Liver (tissue), 9 donors: Measurements from ENCODE around the gene NXT1. TPM values are rescaled to one million over a fixed set of nuclear protein-coding genes. Genes with fewer than 3 reads are reported as not detected.
A peak's percentile ranks its signal among the peaks of the same experiment; 100 is the strongest.

ENCODE experiments used
- DNase-seq: peaks from one replicate; pipeline ENCODE4 v3.0.0-alpha.2; 2017; ENCODE audit warnings: low spot score
- H3K27ac ChIP-seq, 2 donors: one replicate each; pipeline ENCODE4 v1.7.0; 2013; ENCODE audit warnings: inconsistent platforms in 2 of 2, low read length in 2 of 2, control low read depth in 1 of 2, low read depth in 1 of 2, mild to moderate bottlenecking in 1 of 2
- H3K27me3 ChIP-seq, 4 donors: one replicate each; pipeline versions ENCODE4 v1.6.1 to v1.7.0; 2013; ENCODE audit warnings: low read length in 3 of 4, inconsistent platforms in 1 of 4, mild to moderate bottlenecking in 1 of 4, moderate library complexity in 1 of 4; ENCODE audit not compliant: control insufficient read depth in 4 of 4, insufficient read depth in 4 of 4
- H3K36me3 ChIP-seq, 4 donors: one replicate each; pipeline versions ENCODE4 v1.6.1 to v1.7.0; 2013; ENCODE audit warnings: low read length in 3 of 4, mild to moderate bottlenecking in 3 of 4, low read depth in 1 of 4, moderate library complexity in 1 of 4; ENCODE audit not compliant: control insufficient read depth in 4 of 4, insufficient read depth in 3 of 4
- H3K4me1 ChIP-seq, 4 donors: one replicate each; pipeline versions ENCODE4 v1.6.1 to v1.7.0; 2013; ENCODE audit warnings: low read length in 3 of 4, mild to moderate bottlenecking in 3 of 4, moderate library complexity in 1 of 4; ENCODE audit not compliant: control insufficient read depth in 4 of 4, insufficient read depth in 4 of 4
- H3K4me3 ChIP-seq, 3 donors: one replicate each; pipeline versions ENCODE4 v1.6.1 to v1.7.0; 2013; ENCODE audit warnings: low read length in 3 of 3, control low read depth in 1 of 3, low read depth in 1 of 3, mild to moderate bottlenecking in 1 of 3
- H3K9ac ChIP-seq, 2 donors: one replicate each; pipeline ENCODE4 v1.7.0; 2013; ENCODE audit warnings: low read length in 2 of 2, mild to moderate bottlenecking in 2 of 2, moderate library complexity in 2 of 2, control low read depth in 1 of 2, low read depth in 1 of 2
- H3K9me3 ChIP-seq, 4 donors: one replicate each; pipeline versions ENCODE4 v1.6.1 to v1.7.0; 2013; ENCODE audit warnings: low read length in 3 of 4; ENCODE audit not compliant: control insufficient read depth in 4 of 4
- EGR1 ChIP-seq, 2 donors: IDR thresholded peaks; 2 replicates each; pipeline ENCODE4 v1.6.1; 2016 to 2018; ENCODE audit warnings: antibody characterized with exemption in 2 of 2, low read depth in 2 of 2
- FOXA1 ChIP-seq: IDR thresholded peaks from 2 replicates; pipeline ENCODE4 v1.6.1; 2016; ENCODE audit warnings: antibody characterized with exemption
- FOXA2 ChIP-seq: IDR thresholded peaks from 2 replicates; pipeline ENCODE4 v1.6.1; 2016; ENCODE audit warnings: antibody characterized with exemption
- GABPA ChIP-seq, 2 donors: IDR thresholded peaks in 1 of 2; conservative IDR thresholded peaks in 1 of 2; 2 replicates each; pipeline ENCODE4 v1.6.1; 2016; ENCODE audit warnings: antibody characterized with exemption in 2 of 2, mild to moderate bottlenecking in 1 of 2, moderate library complexity in 1 of 2
- HNF4A ChIP-seq, 2 donors: conservative IDR thresholded peaks; 2 replicates each; pipeline ENCODE4 v1.6.1; 2016; ENCODE audit warnings: antibody characterized with exemption in 2 of 2, mild to moderate bottlenecking in 2 of 2
- JUND ChIP-seq, 2 donors: IDR thresholded peaks; 2 replicates each; pipeline ENCODE4 v1.6.1; 2016; ENCODE audit warnings: antibody characterized with exemption in 2 of 2
- NR2F2 ChIP-seq: IDR thresholded peaks from 2 replicates; pipeline ENCODE4 v1.6.1; 2016; ENCODE audit warnings: antibody characterized with exemption
- RAD21 ChIP-seq, 2 donors: IDR thresholded peaks; 2 replicates each; pipeline ENCODE4 v1.6.1; 2016; ENCODE audit warnings: antibody characterized with exemption in 2 of 2, mild to moderate bottlenecking in 2 of 2
- RXRA ChIP-seq, 2 donors: IDR thresholded peaks; 2 replicates each; pipeline ENCODE4 v1.6.1; 2017 to 2018; ENCODE audit warnings: antibody characterized with exemption in 2 of 2, mild to moderate bottlenecking in 1 of 2
- SP1 ChIP-seq: IDR thresholded peaks from 2 replicates; pipeline ENCODE4 v1.6.1; 2018; ENCODE audit warnings: antibody characterized with exemption, mild to moderate bottlenecking
- WGBS: extraction: QIAGEN DNeasy Blood & Tissue Kit; methylation state at CpG from one replicate; pipeline ENCODE4 v1.1.7; 2013; 5-methylcytosine and 5-hydroxymethylcytosine counted together
- polyA plus RNA-seq, 2 donors: library from polyadenylated mRNA; stranded (reverse) in 1 of 2; unstranded in 1 of 2; fragments of 200-250 nt in 1 of 2; fragments of >200 nt in 1 of 2; fragmentation: Nextera tagmentation in 1 of 2; extraction: Ambion mirVana in 1 of 2; gene quantifications; one replicate each; pipeline versions ENCODE4 v1.2.1 to v1.2.3, GENCODE V29; 2013 to 2015
- total RNA-seq, 2 donors: library from RNA; depleted of rRNA; stranded (reverse); fragments of >200 nt; gene quantifications; one replicate each; pipeline ENCODE4 v1.2.3, GENCODE V29; 2014
- TF ChIP-seq, protein P1 (sequence below): IDR thresholded peaks from 2 replicates; pipeline ENCODE4 v1.6.1; 2016; ENCODE audit warnings: antibody characterized with exemption
- TF ChIP-seq, protein P2 (sequence below): IDR thresholded peaks from 2 replicates; pipeline ENCODE4 v1.6.1; 2016; ENCODE audit warnings: antibody characterized with exemption
- donor health status: healthy.
- donor health status: healthy.
- donor health status: healthy.
- donor health status: healthy.
- donor health status: healthy.

Gene NXT1
- total and polyA plus RNA-seq, 4 donors, result 5.7 to 9.6 (median 8.8) TPM

- WGBS, result 68% methylated on average over 1 of the region's 1 CpG
- H3K27me3 ChIP-seq, result no peaks in the 10 kb centered on the region
- TF ChIP-seq JUND (IDR thresholded peaks at IDR 0.05) (no peak), EGR1 (IDR thresholded peaks at IDR 0.05; ENCODE audit: low read depth in 2 of 2) (no peak)
- H3K36me3 ChIP-seq, result peaks cover 0 to 34% (median 18%) of the 10 kb centered on the region in 4 donors
- H3K9ac ChIP-seq, result peak overlapping the region in 1 of 2 donors; percentile 44
- no peak for DNase-seq
- H3K9me3 ChIP-seq, result no peaks in the 10 kb centered on the region
- no peak overlapping the region for H3K27ac ChIP-seq
- no peak overlapping the region for H3K4me3 ChIP-seq
- H3K4me1 ChIP-seq, result peaks cover 7 to 43% (median 22%) of the 10 kb centered on the region in 4 donors
Measured at GRCh38 chr20:23366384-23366783, 15.8 kb downstream of the NXT1 start.

DNA sequence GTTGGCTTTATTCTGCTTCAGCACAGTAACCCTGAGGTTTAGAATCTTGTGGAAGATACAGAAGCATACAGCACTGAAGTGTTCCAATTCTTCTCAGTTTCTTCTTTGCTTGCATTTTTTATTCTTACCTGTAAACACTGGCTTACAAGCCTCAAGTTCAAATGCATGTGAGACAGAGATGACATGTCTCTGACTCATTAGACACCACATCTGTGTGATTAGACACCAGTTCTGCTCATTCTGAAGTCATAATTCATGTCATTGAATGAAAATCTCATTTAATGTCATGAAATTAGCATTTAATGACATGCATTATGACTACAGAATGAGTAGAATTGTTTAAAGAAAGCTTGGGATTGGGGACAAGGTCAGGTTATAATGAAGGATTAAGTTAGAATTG is 17.2 kb downstream of the NXT1 start:
- Histone ChIP-seq H3K27ac (no peak overlapping the region), H3K36me3 (peaks cover 3 to 46% (median 27%) of the 10 kb centered on the region in 4 donors), H3K9me3 (no peaks in the 10 kb centered on the region)

GRCh38 chr20:23368316-23369071 is 17.9 kb downstream of the NXT1 start:
- Histone ChIP-seq H3K9ac (no peak overlapping the region), H3K4me1 (peaks cover 4 to 31% (median 13%) of the 10 kb centered on the region in 4 donors), H3K27me3 (no peaks in the 10 kb centered on the region), H3K36me3 (peaks cover 3 to 50% (median 32%) of the 10 kb centered on the region in 4 donors), H3K9me3 (no peaks in the 10 kb centered on the region), H3K4me3 (no peak overlapping the region), H3K27ac (no peak overlapping the region)
- TF ChIP-seq JUND (IDR thresholded peaks at IDR 0.05), result no peak
- TF ChIP-seq RAD21 (IDR thresholded peaks at IDR 0.05), result no peak
- no peak for TF ChIP-seq RXRA (IDR thresholded peaks at IDR 0.05)
- TF ChIP-seq HNF4A (conservative IDR thresholded peaks at IDR 0.05), result no peak
- TF ChIP-seq, protein P1, sequence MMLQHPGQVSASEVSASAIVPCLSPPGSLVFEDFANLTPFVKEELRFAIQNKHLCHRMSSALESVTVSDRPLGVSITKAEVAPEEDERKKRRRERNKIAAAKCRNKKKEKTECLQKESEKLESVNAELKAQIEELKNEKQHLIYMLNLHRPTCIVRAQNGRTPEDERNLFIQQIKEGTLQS, result no peak
- TF ChIP-seq GABPA (IDR thresholded peaks at IDR 0.05 in 1 of 2, conservative IDR thresholded peaks at IDR 0.05 in 1 of 2), result no peak
- TF ChIP-seq, protein P2, sequence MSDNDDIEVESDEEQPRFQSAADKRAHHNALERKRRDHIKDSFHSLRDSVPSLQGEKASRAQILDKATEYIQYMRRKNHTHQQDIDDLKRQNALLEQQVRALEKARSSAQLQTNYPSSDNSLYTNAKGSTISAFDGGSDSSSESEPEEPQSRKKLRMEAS, result no peak
- no peak for TF ChIP-seq SP1
- no peak for DNase-seq
- 98% methylated on average over 2 of the region's 2 CpGs for WGBS

More for the DNA sequence above, 17.2 kb downstream of the NXT1 start:
- no peak for DNase-seq
- Histone ChIP-seq H3K9ac (no peak overlapping the region), H3K27me3 (no peaks in the 10 kb centered on the region), H3K4me1 (peaks cover 7 to 38% (median 20%) of the 10 kb centered on the region in 4 donors), H3K4me3 (no peak overlapping the region)
- TF ChIP-seq SP1 (no peak), NR2F2 (no peak), FOXA2 (no peak), EGR1 (IDR thresholded peaks at IDR 0.05; ENCODE audit: low read depth in 2 of 2) (no peak), FOXA1 (no peak)
